ENCODE data around the gene TMPRSS3.

- TF ChIP-seq JUNB (IDR thresholded peaks at IDR 0.05) (no peak), SMC3 (IDR thresholded peaks at IDR 0.05) (no peak), POLR2A (IDR thresholded peaks at IDR 0.05; ENCODE audit: low read length) (no peak), FOXS1 (CRISPR knock-in tag; IDR thresholded peaks at IDR 0.05) (no peak), CTCF (IDR thresholded peaks at IDR 0.05) (no peak), RAD21 (conservative IDR thresholded peaks at IDR 0.05 in 1 of 2, IDR thresholded peaks at IDR 0.05 in 1 of 2) (no peak)
Measured at GRCh38 chr21:42443876-42444744, 48.3 kb upstream of the TMPRSS3 start.
